ENCODE data around the gene SCYL1. TPM values are rescaled to one million over a fixed set of nuclear protein-coding genes. Genes with fewer than 3 reads are reported as not detected.

Gene SCYL1
- total and polyA plus RNA-seq, 2 donors from 2014 or later = 72.2 to 78.9 TPM

- Histone ChIP-seq H3K4me3 (ENCODE audit: low read length in 3 of 3) (peak within 1 kb of the TSS; percentile 35 to 50 (median 43)), H3K27ac (ENCODE audit: low read depth in 2 of 2, low read length in 2 of 2) (peak within 1 kb of the TSS; percentile 90 to 93), H3K27me3 (ENCODE audit: control insufficient read depth, insufficient read depth, low read length) (no peaks in the 10 kb centered on the region), H3K9me3 (ENCODE audit: control insufficient read depth in 2 of 3, insufficient read depth in 1 of 3, low read length in 3 of 3) (no peaks in the 10 kb centered on the region), H3K4me1 (ENCODE audit: control insufficient read depth in 2 of 3, insufficient read depth in 2 of 3, low read depth in 1 of 3, low read length in 3 of 3) (peaks cover 0 to 42% (median 14%) of the 10 kb centered on the region in 3 donors), H3K36me3 (ENCODE audit: control insufficient read depth in 2 of 3, insufficient read depth in 3 of 3, low read length in 3 of 3) (no peaks in the 10 kb centered on the region), H3K9ac (ENCODE audit: low read length in 3 of 3) (peak within 1 kb of the TSS in 2 of 3 donors; percentile 26 to 83)
- DNase-seq (peak; percentile 83 to 96 (median 87)), FAIRE-seq (no peak)
- intact Hi-C loops (cut with DNase I) = no loop called here
- TF ChIP-seq CTCF (IDR thresholded peaks at IDR 0.05; ENCODE audit: borderline replicate concordance, extremely low read depth, insufficient read depth) = no peak
These were observed 33.4 kb downstream of the SCYL1 start, which contains the start of gene LTBP3 for GRCh38 chr11:65558002-65558929. LTBP3 (minus strand) TSS chr11:65558359; CDS start chr11:65557959, 400 bp downstream.

- H3K9me3 ChIP-seq (ENCODE audit: control insufficient read depth in 2 of 3, insufficient read depth in 1 of 3, low read length in 3 of 3) = no peaks in the 10 kb centered on the region
- intact Hi-C loops (cut with DNase I) = no loop called here
- peaks cover 0 to 42% (median 14%) of the 10 kb centered on the region in 3 donors for H3K4me1 ChIP-seq (ENCODE audit: control insufficient read depth in 2 of 3, insufficient read depth in 2 of 3, low read depth in 1 of 3, low read length in 3 of 3)
- H3K4me3 ChIP-seq (ENCODE audit: low read length in 3 of 3) = peak overlapping the region in 2 of 3 donors; percentile 6 to 25
- FAIRE-seq (no peak), DNase-seq (peak in 2 of 5 donors; percentile 75 to 87)
- no peak for TF ChIP-seq CTCF (IDR thresholded peaks at IDR 0.05; ENCODE audit: borderline replicate concordance, extremely low read depth, insufficient read depth)
- H3K27ac ChIP-seq (ENCODE audit: low read depth in 2 of 2, low read length in 2 of 2) = peak overlapping the region; percentile 90 to 93
- no peaks in the 10 kb centered on the region for H3K36me3 ChIP-seq (ENCODE audit: control insufficient read depth in 2 of 3, insufficient read depth in 3 of 3, low read length in 3 of 3)
- H3K27me3 ChIP-seq (ENCODE audit: control insufficient read depth, insufficient read depth, low read length) = no peaks in the 10 kb centered on the region
- peak overlapping the region in 2 of 3 donors; percentile 26 to 71 for H3K9ac ChIP-seq (ENCODE audit: low read length in 3 of 3)
These were observed 34.1 kb downstream of the SCYL1 start for GRCh38 chr11:65558930-65559509.

- Histone ChIP-seq H3K27me3 (ENCODE audit: control insufficient read depth, insufficient read depth, low read length) (no peaks in the 10 kb centered on the region), H3K4me3 (ENCODE audit: low read length in 3 of 3) (no peak overlapping the region), H3K9ac (ENCODE audit: low read length in 3 of 3) (no peak overlapping the region), H3K4me1 (ENCODE audit: control insufficient read depth in 2 of 3, insufficient read depth in 2 of 3, low read depth in 1 of 3, low read length in 3 of 3) (peaks cover 0 to 40% (median 14%) of the 10 kb centered on the region in 3 donors), H3K27ac (ENCODE audit: low read depth in 2 of 2, low read length in 2 of 2) (peak overlapping the region; percentile 90 to 93), H3K36me3 (ENCODE audit: control insufficient read depth in 2 of 3, insufficient read depth in 3 of 3, low read length in 3 of 3) (no peaks in the 10 kb centered on the region), H3K9me3 (ENCODE audit: control insufficient read depth in 2 of 3, insufficient read depth in 1 of 3, low read length in 3 of 3) (no peaks in the 10 kb centered on the region)
- DNase-seq (no peak), FAIRE-seq (no peak)
- intact Hi-C loops (cut with DNase I) = no loop called here
- TF ChIP-seq CTCF (IDR thresholded peaks at IDR 0.05; ENCODE audit: borderline replicate concordance, extremely low read depth, insufficient read depth) = no peak
These were observed 34.7 kb downstream of the SCYL1 start for GRCh38 chr11:65559535-65559934.
